ENCODE results near the gene RAB26.

DNA sequence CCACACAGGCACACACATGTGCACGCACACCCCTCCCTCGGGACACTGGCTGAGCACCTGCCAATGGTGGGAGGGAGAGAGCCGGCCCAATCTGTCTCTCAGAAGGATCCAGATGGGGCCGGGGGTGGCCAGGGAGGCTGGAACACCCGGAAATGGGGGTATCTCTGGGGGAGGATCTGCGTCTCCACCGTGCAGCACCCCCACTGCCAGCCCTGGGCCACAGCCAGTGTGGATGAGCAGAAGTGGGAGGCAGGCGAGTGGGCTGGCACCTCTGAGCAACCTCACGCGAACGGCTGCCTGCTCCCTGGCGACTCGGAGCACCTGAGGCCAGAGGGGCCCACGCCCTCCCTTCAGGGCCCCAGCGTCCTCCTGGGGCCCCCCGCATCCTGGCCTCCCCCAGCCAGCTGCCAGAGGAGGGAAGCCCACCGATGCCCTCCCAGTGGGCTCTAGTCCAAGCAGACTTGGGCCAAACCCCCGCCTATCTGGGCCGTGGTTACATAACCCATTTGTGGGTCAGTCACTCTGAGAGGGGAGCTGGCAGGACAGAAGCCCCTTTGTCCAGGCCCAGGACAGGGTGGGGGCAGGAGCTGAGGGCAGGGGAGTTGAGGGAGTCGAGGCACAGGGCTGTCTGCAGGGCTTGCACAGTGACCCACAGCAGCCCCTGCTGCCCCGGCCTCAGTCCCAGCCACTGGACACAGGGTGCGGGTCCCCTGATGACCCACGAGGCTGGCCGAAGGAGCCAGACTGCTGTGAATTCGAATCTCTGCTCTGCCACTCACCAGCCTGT lies 42.4 kb downstream of the RAB26 start:
- no peak for TF ChIP-seq ISL1 (CRISPR knock-in tag; IDR thresholded peaks at IDR 0.05)
- no peak for TF ChIP-seq ZFP30 (CRISPR knock-in tag; IDR thresholded peaks at IDR 0.05)
- TF ChIP-seq, protein P1, sequence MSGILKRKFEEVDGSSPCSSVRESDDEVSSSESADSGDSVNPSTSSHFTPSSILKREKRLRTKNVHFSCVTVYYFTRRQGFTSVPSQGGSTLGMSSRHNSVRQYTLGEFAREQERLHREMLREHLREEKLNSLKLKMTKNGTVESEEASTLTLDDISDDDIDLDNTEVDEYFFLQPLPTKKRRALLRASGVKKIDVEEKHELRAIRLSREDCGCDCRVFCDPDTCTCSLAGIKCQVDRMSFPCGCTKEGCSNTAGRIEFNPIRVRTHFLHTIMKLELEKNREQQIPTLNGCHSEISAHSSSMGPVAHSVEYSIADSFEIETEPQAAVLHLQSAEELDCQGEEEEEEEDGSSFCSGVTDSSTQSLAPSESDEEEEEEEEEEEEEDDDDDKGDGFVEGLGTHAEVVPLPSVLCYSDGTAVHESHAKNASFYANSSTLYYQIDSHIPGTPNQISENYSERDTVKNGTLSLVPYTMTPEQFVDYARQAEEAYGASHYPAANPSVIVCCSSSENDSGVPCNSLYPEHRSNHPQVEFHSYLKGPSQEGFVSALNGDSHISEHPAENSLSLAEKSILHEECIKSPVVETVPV (CRISPR knock-in tag; IDR thresholded peaks at IDR 0.05), result no peak
- TF ChIP-seq, protein P2, sequence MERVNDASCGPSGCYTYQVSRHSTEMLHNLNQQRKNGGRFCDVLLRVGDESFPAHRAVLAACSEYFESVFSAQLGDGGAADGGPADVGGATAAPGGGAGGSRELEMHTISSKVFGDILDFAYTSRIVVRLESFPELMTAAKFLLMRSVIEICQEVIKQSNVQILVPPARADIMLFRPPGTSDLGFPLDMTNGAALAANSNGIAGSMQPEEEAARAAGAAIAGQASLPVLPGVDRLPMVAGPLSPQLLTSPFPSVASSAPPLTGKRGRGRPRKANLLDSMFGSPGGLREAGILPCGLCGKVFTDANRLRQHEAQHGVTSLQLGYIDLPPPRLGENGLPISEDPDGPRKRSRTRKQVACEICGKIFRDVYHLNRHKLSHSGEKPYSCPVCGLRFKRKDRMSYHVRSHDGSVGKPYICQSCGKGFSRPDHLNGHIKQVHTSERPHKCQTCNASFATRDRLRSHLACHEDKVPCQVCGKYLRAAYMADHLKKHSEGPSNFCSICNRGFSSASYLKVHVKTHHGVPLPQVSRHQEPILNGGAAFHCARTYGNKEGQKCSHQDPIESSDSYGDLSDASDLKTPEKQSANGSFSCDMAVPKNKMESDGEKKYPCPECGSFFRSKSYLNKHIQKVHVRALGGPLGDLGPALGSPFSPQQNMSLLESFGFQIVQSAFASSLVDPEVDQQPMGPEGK (CRISPR knock-in tag; IDR thresholded peaks at IDR 0.05; ENCODE audit: borderline replicate concordance), result no peak
- TF ChIP-seq ARNTL (CRISPR knock-in tag; IDR thresholded peaks at IDR 0.05; ENCODE audit: borderline replicate concordance, low read depth), result no peak
- no peak for TF ChIP-seq CREB5 (CRISPR knock-in tag; IDR thresholded peaks at IDR 0.05; ENCODE audit: low read depth)
- TF ChIP-seq ZFP3 (CRISPR knock-in tag; IDR thresholded peaks at IDR 0.05), result no peak
- TF ChIP-seq RARB (CRISPR knock-in tag; IDR thresholded peaks at IDR 0.05), result no peak
- no peak for TF ChIP-seq GLIS3 (CRISPR knock-in tag; IDR thresholded peaks at IDR 0.05)

Measured in SK-N-SH treated with all-trans-retinoic acid at 6 μM for 48 hours (cell line).